Pancreas (tissue), 10 donors: ENCODE measurements around the gene MTIF3. TPM values are rescaled to one million over a fixed set of nuclear protein-coding genes. Genes with fewer than 3 reads are reported as not detected.

Source experiments
- ATAC-seq, 4 donors: fragments of 200-7000 bp; cut with Tn5 transposase; one replicate each; pipeline versions ENCODE4 v1.8.0 to v1.9.1; 2020; ENCODE audit warnings: mild to moderate bottlenecking in 4 of 4, moderate library complexity in 4 of 4
- DNase-seq, 6 donors: peaks; one replicate each; pipeline ENCODE4 v3.0.0-alpha.2; 2020
- FAIRE-seq: peaks from 2 replicates; lab custom pipeline; 2012; peaks lifted over from hg19 to GRCh38; lab: Jason Lieb, UNC
- H3K27ac ChIP-seq, 4 donors: fragments of 200-600 bp; sonication (generic); 1 replicate in 3 of 4; 2 replicates in 1 of 4; pipeline versions ENCODE4 v1.5.0 to v1.8.0; 2020
- H3K27me3 ChIP-seq, 4 donors: fragments of 200-600 bp; one replicate each; pipeline ENCODE4 v1.8.0; 2021
- H3K36me3 ChIP-seq, 3 donors: fragments of 200-600 bp; sonication (generic) in 1 of 3; one replicate each; pipeline versions ENCODE4 v1.5.0 to v1.8.0; 2020 to 2021
- H3K4me1 ChIP-seq, 3 donors: fragments of 200-600 bp; one replicate each; pipeline ENCODE4 v1.8.0; 2021
- H3K4me3 ChIP-seq, 4 donors: fragments of 200-600 bp; sonication (generic) in 2 of 4; one replicate each; pipeline versions ENCODE4 v1.5.0 to v1.8.0; 2020 to 2021
- H3K9me3 ChIP-seq, 4 donors: fragments of 200-600 bp; one replicate each; pipeline ENCODE4 v1.8.0; 2021
- CTCF ChIP-seq, 4 donors: fragments of 200-600 bp; sonication (generic) in 3 of 4; IDR thresholded peaks; one replicate each; pipeline versions ENCODE4 v1.5.0 to v1.8.0; 2021; ENCODE audit warnings: antibody characterized with exemption in 4 of 4
- WGBS, 2 donors: extraction: QIAGEN DNeasy Blood & Tissue Kit; methylation state at CpG; one replicate each; pipeline ENCODE4 v1.1.7; 2013; 5-methylcytosine and 5-hydroxymethylcytosine counted together
- intact Hi-C, 3 donors: fragments of 100-400 bp; cut with DNase I; formaldehyde crosslinking; loops; one replicate each; pipeline versions ENCODE4 v1.11.1 to v1.14.2; 2022
- polyA plus RNA-seq, 2 donors: library from polyadenylated mRNA; stranded (reverse); fragments of 200-250 nt; gene quantifications; one replicate each; pipeline ENCODE4 v1.2.3, GENCODE V29; 2013
- total RNA-seq, 6 donors: library from RNA; stranded (reverse); fragmentation: NEBNext Ultra II Directional in 4 of 6; extraction: Animal tissue kit (Norgen Biotek cat#: 25700) in 4 of 6; gene quantifications; one replicate each; pipeline versions ENCODE4 v1.2.1 to v1.2.4, GENCODE V29; 2021 to 2023
- donor health status: healthy with polysubstance abuse.
- donor health status: DM: no; HTN: no; CAD: no; lungs with moderate emphysema.
- donor health status: DM: no; HTN: no; CAD: no.
- donor health status: control.
- donor health status: control.
- donor health status: Bipolar disorder and iron deficiency.
- donor health status: DM: yes; HTN: yes; CAD: no.
- donor health status: DM: no; HTN: no; CAD: no.
- donor health status: DM: no; HTN: no; CAD: no.
- donor health status: DM: yes; HTN: yes; CAD: no.

MTIF3 gene
- total and polyA plus RNA-seq, 8 donors = 22.3 to 91.4 (median 30.5) TPM

GRCh38 chr13:27396252-27396846 lies 54.0 kb downstream of the MTIF3 start:
- 71 to 76% methylated on average over 7 of the region's 7 CpGs for WGBS, 2 donors
- no peak for TF ChIP-seq CTCF (IDR thresholded peaks at IDR 0.05)
- no peaks in the 10 kb centered on the region for H3K9me3 ChIP-seq
- no peak for DNase-seq
- H3K27ac ChIP-seq = no peak overlapping the region
- FAIRE-seq = no peak
- no peak for ATAC-seq
- H3K4me1 ChIP-seq = no peaks in the 10 kb centered on the region
- no peaks in the 10 kb centered on the region for H3K36me3 ChIP-seq
- no peaks in the 10 kb centered on the region for H3K27me3 ChIP-seq
- intact Hi-C loops = no loop called here
- H3K4me3 ChIP-seq = no peak overlapping the region

- no peaks in the 10 kb centered on the region for H3K4me1 ChIP-seq
- ATAC-seq (peak; percentile 35 to 81 (median 78)), DNase-seq (peak in 2 of 6 donors; percentile 38 to 45), FAIRE-seq (no peak)
- intact Hi-C loops = no loop called here
- TF ChIP-seq CTCF (IDR thresholded peaks at IDR 0.05) = no peak
- H3K9me3 ChIP-seq = no peaks in the 10 kb centered on the region
- no peaks in the 10 kb centered on the region for H3K36me3 ChIP-seq
- H3K27me3 ChIP-seq = no peaks in the 10 kb centered on the region
- no peak overlapping the region for H3K4me3 ChIP-seq
- no peak overlapping the region for H3K27ac ChIP-seq
- 51 to 55% methylated on average over 14 of the region's 14 CpGs for whole genome bisulfite sequencing, 2 donors
Measured at GRCh38 chr13:27395007-27395510, 55.3 kb downstream of the MTIF3 start.

GRCh38 chr13:27393101-27393500 lies 57.3 kb downstream of the MTIF3 start:
- H3K27ac ChIP-seq = no peak overlapping the region
- H3K36me3 ChIP-seq = no peaks in the 10 kb centered on the region
- FAIRE-seq = no peak
- intact Hi-C loops = no loop called here
- H3K27me3 ChIP-seq = no peaks in the 10 kb centered on the region
- no peak for DNase-seq
- no peak for TF ChIP-seq CTCF (IDR thresholded peaks at IDR 0.05)
- ATAC-seq = no peak
- no peak overlapping the region for H3K4me3 ChIP-seq
- WGBS, 2 donors = 67 to 73% methylated on average over 4 of the region's 4 CpGs
- H3K9me3 ChIP-seq = no peaks in the 10 kb centered on the region
- H3K4me1 ChIP-seq = no peaks in the 10 kb centered on the region

GRCh38 chr13:27391471-27391870 lies 58.9 kb downstream of the MTIF3 start:
- FAIRE-seq (no peak), ATAC-seq (no peak), DNase-seq (no peak)
- Histone ChIP-seq H3K27me3 (no peaks in the 10 kb centered on the region), H3K9me3 (no peaks in the 10 kb centered on the region), H3K4me3 (no peak overlapping the region), H3K4me1 (no peaks in the 10 kb centered on the region), H3K27ac (no peak overlapping the region), H3K36me3 (no peaks in the 10 kb centered on the region)
- WGBS, 2 donors = 77 to 78% methylated on average over 2 of the region's 2 CpGs
- no peak for TF ChIP-seq CTCF (IDR thresholded peaks at IDR 0.05)
- intact Hi-C loops = no loop called here

GRCh38 chr13:27389891-27390290 lies 60.5 kb downstream of the MTIF3 start:
- no peaks in the 10 kb centered on the region for H3K4me1 ChIP-seq
- no peaks in the 10 kb centered on the region for H3K36me3 ChIP-seq
- WGBS, 2 donors = 83 to 86% methylated on average over 7 of the region's 7 CpGs
- ATAC-seq (no peak), DNase-seq (no peak), FAIRE-seq (no peak)
- no peak for TF ChIP-seq CTCF (IDR thresholded peaks at IDR 0.05)
- H3K27me3 ChIP-seq = no peaks in the 10 kb centered on the region
- H3K4me3 ChIP-seq = no peak overlapping the region
- no peak overlapping the region for H3K27ac ChIP-seq
- no peaks in the 10 kb centered on the region for H3K9me3 ChIP-seq
- intact Hi-C loops = no loop called here
